Chondrocyte (in vitro differentiated cells): ENCODE data around the gene ASXL1. TPM values are rescaled to one million over a fixed set of nuclear protein-coding genes. Genes with fewer than 3 reads are reported as not detected.

Source experiments
- DNase-seq: peaks from one replicate; pipeline ENCODE4 v3.0.0; 2021; ENCODE audit warnings: mixed read lengths, low spot score
- H3K27ac Mint-ChIP-seq: one replicate; pipeline ENCODE4 v1.8.0; 2021; ENCODE audit warnings: mild to moderate bottlenecking, moderate library complexity, mixed read lengths; ENCODE audit not compliant: unreplicated experiment
- H3K27me3 Mint-ChIP-seq: 2 replicates; pipeline ENCODE4 v1.8.0; 2021; ENCODE audit warnings: low read depth, mixed read lengths
- H3K36me3 Mint-ChIP-seq: 2 replicates; pipeline ENCODE4 v1.8.0; 2021; ENCODE audit warnings: low read depth, mixed read lengths
- H3K4me1 Mint-ChIP-seq: 2 replicates; pipeline ENCODE4 v1.8.0; 2021; ENCODE audit warnings: low read depth, mild to moderate bottlenecking, mixed read lengths
- H3K4me3 Mint-ChIP-seq: one replicate; pipeline ENCODE4 v1.8.0; 2021; ENCODE audit warnings: mild to moderate bottlenecking, moderate library complexity, mixed read lengths; ENCODE audit not compliant: unreplicated experiment
- H3K9me3 Mint-ChIP-seq: 2 replicates; pipeline ENCODE4 v1.8.0; 2021; ENCODE audit warnings: low read depth, mixed read lengths
- CTCF ChIP-seq: fragments of 200-600 bp; sonication (generic); IDR thresholded peaks from 2 replicates; pipeline ENCODE4 v1.5.0; 2021; ENCODE audit warnings: antibody characterized with exemption, mild to moderate bottlenecking, moderate library complexity
- total RNA-seq: library from RNA; stranded (reverse); gene quantifications from 3 replicates; pipeline ENCODE4 v1.2.1, GENCODE V29; 2021

ASXL1 gene
- total RNA-seq, 1 donor from 2014 or later, result 92.6 TPM

- TF ChIP-seq CTCF, result no peak
- Mint-ChIP-seq H3K27me3 (no peaks in the 10 kb centered on the region), H3K4me1 (peaks cover 34% of the 10 kb centered on the region), H3K9me3 (no peaks in the 10 kb centered on the region), H3K36me3 (peaks cover 2% of the 10 kb centered on the region), H3K4me3 (no peak overlapping the region), H3K27ac (no peak overlapping the region)
- DNase-seq, result no peak
Measured at GRCh38 chr20:32460683-32461320, 102.7 kb downstream of the ASXL1 start.

- no peaks in the 10 kb centered on the region for H3K9me3 Mint-ChIP-seq
- H3K4me3 Mint-ChIP-seq, result no peak overlapping the region
- no peak for TF ChIP-seq CTCF
- peaks cover 2% of the 10 kb centered on the region for H3K36me3 Mint-ChIP-seq
- no peak for DNase-seq
- peak overlapping the region; percentile 41 for H3K27ac Mint-ChIP-seq
- H3K27me3 Mint-ChIP-seq, result no peaks in the 10 kb centered on the region
- peaks cover 43% of the 10 kb centered on the region for H3K4me1 Mint-ChIP-seq
Measured at GRCh38 chr20:32461836-32462600, 103.9 kb downstream of the ASXL1 start.

- H3K36me3 Mint-ChIP-seq, result peaks cover 2% of the 10 kb centered on the region
- no peak for DNase-seq
- H3K9me3 Mint-ChIP-seq, result no peaks in the 10 kb centered on the region
- TF ChIP-seq CTCF, result no peak
- no peak overlapping the region for H3K4me3 Mint-ChIP-seq
- peaks cover 41% of the 10 kb centered on the region for H3K4me1 Mint-ChIP-seq
- no peak overlapping the region for H3K27ac Mint-ChIP-seq
- H3K27me3 Mint-ChIP-seq, result no peaks in the 10 kb centered on the region
Measured at GRCh38 chr20:32462900-32463641, 104.9 kb downstream of the ASXL1 start.

- Mint-ChIP-seq H3K36me3 (peaks cover 2% of the 10 kb centered on the region), H3K27ac (no peak overlapping the region), H3K27me3 (no peaks in the 10 kb centered on the region), H3K4me3 (no peak overlapping the region), H3K4me1 (peaks cover 35% of the 10 kb centered on the region), H3K9me3 (no peaks in the 10 kb centered on the region)
- TF ChIP-seq CTCF, result no peak
- no peak for DNase-seq
Measured at GRCh38 chr20:32463642-32464400, 105.7 kb downstream of the ASXL1 start.
